AG09309 (cell line): ENCODE measurements around the gene NCAPH2.

Experiments used
- DNase-seq: peaks from one replicate; pipeline ENCODE4 v3.0.0-alpha.2; 2010; ENCODE audit warnings: low read depth
- H3K4me3 ChIP-seq: 2 replicates; pipeline ENCODE4 v1.5.1; 2011; ENCODE audit warnings: mild to moderate bottlenecking, low read depth, low read length, moderate library complexity; ENCODE audit not compliant: control insufficient read depth
- CTCF ChIP-seq: IDR thresholded peaks from 2 replicates; pipeline ENCODE4 v1.5.1; 2011; ENCODE audit warnings: mild to moderate bottlenecking, low read depth, low read length, inconsistent platforms; ENCODE audit not compliant: insufficient read depth, control insufficient read depth; ENCODE audit errors: missing control alignments

NCAPH2 gene

GRCh38 chr22:50548921-50549790, 41.1 kb downstream of the NCAPH2 start:
- TF ChIP-seq CTCF, result no peak
- no peak overlapping the region for H3K4me3 ChIP-seq
- no peak for DNase-seq

GRCh38 chr22:50550395-50550794, 42.4 kb downstream of the NCAPH2 start:
- TF ChIP-seq CTCF, result no peak
- no peak for DNase-seq
- no peak overlapping the region for H3K4me3 ChIP-seq

GRCh38 chr22:50551160-50551752, 43.2 kb downstream of the NCAPH2 start:
- TF ChIP-seq CTCF, result no peak
- DNase-seq, result no peak
- H3K4me3 ChIP-seq, result no peak overlapping the region

GRCh38 chr22:50553310-50553709, 45.3 kb downstream of the NCAPH2 start:
- no peak for TF ChIP-seq CTCF
- no peak overlapping the region for H3K4me3 ChIP-seq
- DNase-seq, result no peak

GRCh38 chr22:50556703-50557102, 48.7 kb downstream of the NCAPH2 start:
- no peak for TF ChIP-seq CTCF
- H3K4me3 ChIP-seq, result no peak overlapping the region
- no peak for DNase-seq

- TF ChIP-seq CTCF, result no peak
- no peak overlapping the region for H3K4me3 ChIP-seq
- no peak for DNase-seq
Observed at GRCh38 chr22:50560034-50560433, 52.0 kb downstream of the NCAPH2 start.
